ENCODE results near the gene KIF13A. TPM values are rescaled to one million over a fixed set of nuclear protein-coding genes. Genes with fewer than 3 reads are reported as not detected.
A peak's percentile ranks its signal among the peaks of the same experiment; 100 is the strongest.

Gene KIF13A
- total RNA-seq, 2 experiments from 2014 or later, result 0.91 to 1.4 TPM

- intact Hi-C loops (cut with DNase I, micrococcal nuclease), result no loop called here
- H3K27me3 Mint-ChIP-seq, result peaks cover 20% of the 10 kb centered on the region
- no peak overlapping the region for H3K4me3 Mint-ChIP-seq
- no peak overlapping the region for H3K27ac Mint-ChIP-seq
- no peaks in the 10 kb centered on the region for H3K4me1 Mint-ChIP-seq (ENCODE audit: low read depth)
- no peaks in the 10 kb centered on the region for H3K36me3 Mint-ChIP-seq (ENCODE audit: low read depth)
- H3K27me3 ChIP-seq (ENCODE audit: control insufficient read depth in 1 of 2, insufficient read depth in 2 of 2, low read length in 2 of 2), result peaks cover 3 to 8% of the 10 kb centered on the region in 2 experiments
- no peak overlapping the region for H3K4me3 ChIP-seq (ENCODE audit: low read length)
- H3K9me3 ChIP-seq (ENCODE audit: control insufficient read depth in 1 of 2, insufficient read depth in 1 of 2, low read length in 2 of 2), result no peaks in the 10 kb centered on the region
- no peak for ATAC-seq (ENCODE audit: poor library complexity)
- H3K4me1 ChIP-seq (ENCODE audit: insufficient read depth, low read length), result no peaks in the 10 kb centered on the region
- no peaks in the 10 kb centered on the region for H3K9me3 Mint-ChIP-seq
- no peak for TF ChIP-seq CTCF (IDR thresholded peaks at IDR 0.05)
- no peak overlapping the region for H3K27ac ChIP-seq (ENCODE audit: low read depth in 1 of 2, low read length in 2 of 2)
- H3K36me3 ChIP-seq (ENCODE audit: insufficient read depth, low read length), result no peaks in the 10 kb centered on the region
- ChIA-PET POLR2A (no interaction called here), CTCF (no interaction called here)
- no peak for DNase-seq
Observed at GRCh38 chr6:17886891-17887290, 100.5 kb downstream of the KIF13A start.

- no peak overlapping the region for H3K27ac ChIP-seq (ENCODE audit: low read depth in 1 of 2, low read length in 2 of 2)
- TF ChIP-seq CTCF (IDR thresholded peaks at IDR 0.05), result no peak
- H3K9me3 ChIP-seq (ENCODE audit: control insufficient read depth in 1 of 2, insufficient read depth in 1 of 2, low read length in 2 of 2), result no peaks in the 10 kb centered on the region
- H3K36me3 ChIP-seq (ENCODE audit: insufficient read depth, low read length), result no peaks in the 10 kb centered on the region
- Mint-ChIP-seq H3K9me3 (no peaks in the 10 kb centered on the region), H3K4me3 (no peak overlapping the region), H3K36me3 (ENCODE audit: low read depth) (no peaks in the 10 kb centered on the region), H3K27ac (no peak overlapping the region), H3K27me3 (peaks cover 18% of the 10 kb centered on the region), H3K4me1 (ENCODE audit: low read depth) (no peaks in the 10 kb centered on the region)
- H3K4me3 ChIP-seq (ENCODE audit: low read length), result no peak overlapping the region
- H3K4me1 ChIP-seq (ENCODE audit: insufficient read depth, low read length), result no peaks in the 10 kb centered on the region
- peaks cover 3 to 8% of the 10 kb centered on the region in 2 experiments for H3K27me3 ChIP-seq (ENCODE audit: control insufficient read depth in 1 of 2, insufficient read depth in 2 of 2, low read length in 2 of 2)
- DNase-seq, result no peak
- intact Hi-C loops (cut with DNase I, micrococcal nuclease), result no loop called here
- POLR2A ChIA-PET, result no interaction called here
- CTCF ChIA-PET, result no interaction called here
- ATAC-seq (ENCODE audit: poor library complexity), result no peak
Observed at GRCh38 chr6:17885889-17886576, 101.4 kb downstream of the KIF13A start.

- no peaks in the 10 kb centered on the region for H3K36me3 ChIP-seq (ENCODE audit: insufficient read depth, low read length)
- no peak overlapping the region for H3K27ac ChIP-seq (ENCODE audit: low read depth in 1 of 2, low read length in 2 of 2)
- H3K9me3 ChIP-seq (ENCODE audit: control insufficient read depth in 1 of 2, insufficient read depth in 1 of 2, low read length in 2 of 2), result no peaks in the 10 kb centered on the region
- H3K27me3 ChIP-seq (ENCODE audit: control insufficient read depth in 1 of 2, insufficient read depth in 2 of 2, low read length in 2 of 2), result peaks cover 3 to 8% of the 10 kb centered on the region in 2 experiments
- Mint-ChIP-seq H3K4me1 (ENCODE audit: low read depth) (no peaks in the 10 kb centered on the region), H3K4me3 (no peak overlapping the region), H3K36me3 (ENCODE audit: low read depth) (no peaks in the 10 kb centered on the region), H3K27ac (no peak overlapping the region), H3K9me3 (no peaks in the 10 kb centered on the region), H3K27me3 (peaks cover 18% of the 10 kb centered on the region)
- no peak overlapping the region for H3K4me3 ChIP-seq (ENCODE audit: low read length)
- POLR2A ChIA-PET, result no interaction called here
- TF ChIP-seq CTCF (IDR thresholded peaks at IDR 0.05), result no peak
- no peaks in the 10 kb centered on the region for H3K4me1 ChIP-seq (ENCODE audit: insufficient read depth, low read length)
- CTCF ChIA-PET, result no interaction called here
- ATAC-seq (ENCODE audit: poor library complexity) (no peak), DNase-seq (peak in 2 of 14 experiments; percentile 8 to 10)
- intact Hi-C loops (cut with DNase I, micrococcal nuclease), result no loop called here
Observed at GRCh38 chr6:17884498-17885478, 102.6 kb downstream of the KIF13A start.

Data from CD4-positive, alpha-beta T cell (primary cell).